ENCODE data around the gene TXN2.
A peak's percentile ranks its signal among the peaks of the same experiment; 100 is the strongest.

Gene TXN2

GRCh38 chr22:36507518-36508010, 26.1 kb upstream of the TXN2 start:
- no peak overlapping the region for H3K4me3 ChIP-seq (ENCODE audit: low read length)
- H3K9me3 ChIP-seq (ENCODE audit: control insufficient read depth, low read length) = no peaks in the 10 kb centered on the region
- no peaks in the 10 kb centered on the region for H3K27me3 ChIP-seq (ENCODE audit: control insufficient read depth, insufficient read depth, low read length)
- H3K36me3 ChIP-seq (ENCODE audit: control insufficient read depth, insufficient read depth, low read length) = peaks cover 10% of the 10 kb centered on the region
- H3K9ac ChIP-seq (ENCODE audit: low read length) = peak overlapping the region; percentile 64
- H3K4me1 ChIP-seq (ENCODE audit: control insufficient read depth, insufficient read depth, low read length) = peaks cover 10% of the 10 kb centered on the region

GRCh38 chr22:36506637-36507517, 25.4 kb upstream of the TXN2 start, which contains the start of gene FOXRED2:
FOXRED2 (minus strand) TSS chr22:36507040; CDS start chr22:36506422, 618 bp downstream.
- peaks cover 10% of the 10 kb centered on the region for H3K4me1 ChIP-seq (ENCODE audit: control insufficient read depth, insufficient read depth, low read length)
- peak within 1 kb of the TSS; percentile 31 for H3K4me3 ChIP-seq (ENCODE audit: low read length)
- peak within 1 kb of the TSS; percentile 64 for H3K9ac ChIP-seq (ENCODE audit: low read length)
- H3K27me3 ChIP-seq (ENCODE audit: control insufficient read depth, insufficient read depth, low read length) = no peaks in the 10 kb centered on the region
- H3K36me3 ChIP-seq (ENCODE audit: control insufficient read depth, insufficient read depth, low read length) = peaks cover 6% of the 10 kb centered on the region
- H3K9me3 ChIP-seq (ENCODE audit: control insufficient read depth, low read length) = no peaks in the 10 kb centered on the region

- Histone ChIP-seq H3K4me3 (ENCODE audit: low read length) (no peak overlapping the region), H3K9ac (ENCODE audit: low read length) (peak overlapping the region; percentile 64), H3K9me3 (ENCODE audit: control insufficient read depth, low read length) (no peaks in the 10 kb centered on the region), H3K4me1 (ENCODE audit: control insufficient read depth, insufficient read depth, low read length) (peaks cover 10% of the 10 kb centered on the region), H3K27me3 (ENCODE audit: control insufficient read depth, insufficient read depth, low read length) (no peaks in the 10 kb centered on the region), H3K36me3 (ENCODE audit: control insufficient read depth, insufficient read depth, low read length) (peaks cover 6% of the 10 kb centered on the region)
Observed at GRCh38 chr22:36505998-36506635, 24.7 kb upstream of the TXN2 start.

- Histone ChIP-seq H3K9me3 (ENCODE audit: control insufficient read depth, low read length) (no peaks in the 10 kb centered on the region), H3K9ac (ENCODE audit: low read length) (no peak overlapping the region), H3K27me3 (ENCODE audit: control insufficient read depth, insufficient read depth, low read length) (no peaks in the 10 kb centered on the region), H3K4me3 (ENCODE audit: low read length) (no peak overlapping the region), H3K4me1 (ENCODE audit: control insufficient read depth, insufficient read depth, low read length) (peaks cover 9% of the 10 kb centered on the region), H3K36me3 (ENCODE audit: control insufficient read depth, insufficient read depth, low read length) (no peaks in the 10 kb centered on the region)
Observed at GRCh38 chr22:36497910-36498665, 16.6 kb upstream of the TXN2 start.

GRCh38 chr22:36493690-36494110, 12.3 kb upstream of the TXN2 start:
- Histone ChIP-seq H3K4me3 (ENCODE audit: low read length) (no peak overlapping the region), H3K9me3 (ENCODE audit: control insufficient read depth, low read length) (no peaks in the 10 kb centered on the region), H3K27me3 (ENCODE audit: control insufficient read depth, insufficient read depth, low read length) (no peaks in the 10 kb centered on the region), H3K4me1 (ENCODE audit: control insufficient read depth, insufficient read depth, low read length) (peaks cover 9% of the 10 kb centered on the region), H3K36me3 (ENCODE audit: control insufficient read depth, insufficient read depth, low read length) (no peaks in the 10 kb centered on the region), H3K9ac (ENCODE audit: low read length) (no peak overlapping the region)

- Histone ChIP-seq H3K9ac (ENCODE audit: low read length) (no peak overlapping the region), H3K4me3 (ENCODE audit: low read length) (no peak overlapping the region), H3K36me3 (ENCODE audit: control insufficient read depth, insufficient read depth, low read length) (no peaks in the 10 kb centered on the region), H3K9me3 (ENCODE audit: control insufficient read depth, low read length) (no peaks in the 10 kb centered on the region), H3K4me1 (ENCODE audit: control insufficient read depth, insufficient read depth, low read length) (peaks cover 9% of the 10 kb centered on the region), H3K27me3 (ENCODE audit: control insufficient read depth, insufficient read depth, low read length) (no peaks in the 10 kb centered on the region)
Observed at GRCh38 chr22:36492109-36492508, 10.7 kb upstream of the TXN2 start.

- Histone ChIP-seq H3K9ac (ENCODE audit: low read length) (no peak overlapping the region), H3K36me3 (ENCODE audit: control insufficient read depth, insufficient read depth, low read length) (no peaks in the 10 kb centered on the region), H3K4me3 (ENCODE audit: low read length) (no peak overlapping the region), H3K4me1 (ENCODE audit: control insufficient read depth, insufficient read depth, low read length) (peaks cover 9% of the 10 kb centered on the region), H3K27me3 (ENCODE audit: control insufficient read depth, insufficient read depth, low read length) (no peaks in the 10 kb centered on the region), H3K9me3 (ENCODE audit: control insufficient read depth, low read length) (no peaks in the 10 kb centered on the region)
Observed at GRCh38 chr22:36491155-36491554, 9.7 kb upstream of the TXN2 start.

GRCh38 chr22:36486619-36487384, 5.4 kb upstream of the TXN2 start:
- H3K9me3 ChIP-seq (ENCODE audit: control insufficient read depth, low read length) = no peaks in the 10 kb centered on the region
- no peaks in the 10 kb centered on the region for H3K36me3 ChIP-seq (ENCODE audit: control insufficient read depth, insufficient read depth, low read length)
- no peaks in the 10 kb centered on the region for H3K27me3 ChIP-seq (ENCODE audit: control insufficient read depth, insufficient read depth, low read length)
- no peak overlapping the region for H3K4me3 ChIP-seq (ENCODE audit: low read length)
- H3K4me1 ChIP-seq (ENCODE audit: control insufficient read depth, insufficient read depth, low read length) = peaks cover 3% of the 10 kb centered on the region
- H3K9ac ChIP-seq (ENCODE audit: low read length) = no peak overlapping the region

- H3K9ac ChIP-seq (ENCODE audit: low read length) = peak overlapping the region; percentile 90
- peaks cover 7% of the 10 kb centered on the region for H3K36me3 ChIP-seq (ENCODE audit: control insufficient read depth, insufficient read depth, low read length)
- peak overlapping the region; percentile 52 for H3K4me3 ChIP-seq (ENCODE audit: low read length)
- peaks cover 10% of the 10 kb centered on the region for H3K4me1 ChIP-seq (ENCODE audit: control insufficient read depth, insufficient read depth, low read length)
- no peaks in the 10 kb centered on the region for H3K9me3 ChIP-seq (ENCODE audit: control insufficient read depth, low read length)
- H3K27me3 ChIP-seq (ENCODE audit: control insufficient read depth, insufficient read depth, low read length) = no peaks in the 10 kb centered on the region
Observed at GRCh38 chr22:36480941-36481392, 473 bp downstream of the TXN2 start.

GRCh38 chr22:36478966-36479365, 2.5 kb downstream of the TXN2 start:
- H3K27me3 ChIP-seq (ENCODE audit: control insufficient read depth, insufficient read depth, low read length) = no peaks in the 10 kb centered on the region
- H3K36me3 ChIP-seq (ENCODE audit: control insufficient read depth, insufficient read depth, low read length) = peaks cover 23% of the 10 kb centered on the region
- H3K9me3 ChIP-seq (ENCODE audit: control insufficient read depth, low read length) = no peaks in the 10 kb centered on the region
- H3K4me3 ChIP-seq (ENCODE audit: low read length) = no peak overlapping the region
- H3K4me1 ChIP-seq (ENCODE audit: control insufficient read depth, insufficient read depth, low read length) = peaks cover 10% of the 10 kb centered on the region
- no peak overlapping the region for H3K9ac ChIP-seq (ENCODE audit: low read length)

- H3K36me3 ChIP-seq (ENCODE audit: control insufficient read depth, insufficient read depth, low read length) = peaks cover 23% of the 10 kb centered on the region
- H3K4me1 ChIP-seq (ENCODE audit: control insufficient read depth, insufficient read depth, low read length) = peaks cover 4% of the 10 kb centered on the region
- H3K9me3 ChIP-seq (ENCODE audit: control insufficient read depth, low read length) = no peaks in the 10 kb centered on the region
- no peak overlapping the region for H3K9ac ChIP-seq (ENCODE audit: low read length)
- no peaks in the 10 kb centered on the region for H3K27me3 ChIP-seq (ENCODE audit: control insufficient read depth, insufficient read depth, low read length)
- H3K4me3 ChIP-seq (ENCODE audit: low read length) = no peak overlapping the region
Observed at GRCh38 chr22:36475341-36475740, 6.1 kb downstream of the TXN2 start.

Measured in mucosa of stomach (tissue), 1 donor.